NCI-H524 treated with DMSO at 0.1 percent for 48 hours (cell line): ENCODE measurements around the gene TFF3.
A peak's percentile ranks its signal among the peaks of the same experiment; 100 is the strongest.

Source experiments
- DNase-seq: peaks from one replicate; lab custom pipeline; 2025; lab: John Stamatoyannopoulos, UW

TFF3 gene

GRCh38 chr21:42346866-42347600, 31.8 kb upstream of the TFF3 start:
- no peak for DNase-seq

- DNase-seq: no peak
These were observed 31.2 kb upstream of the TFF3 start for GRCh38 chr21:42346441-42346840.

GRCh38 chr21:42344631-42345030, 29.4 kb upstream of the TFF3 start:
- DNase-seq: no peak

GRCh38 chr21:42343963-42344510, 28.8 kb upstream of the TFF3 start:
- no peak for DNase-seq

GRCh38 chr21:42343556-42343955, 28.3 kb upstream of the TFF3 start:
- no peak for DNase-seq

- no peak for DNase-seq
These were observed 27.9 kb upstream of the TFF3 start for GRCh38 chr21:42343101-42343500.

GRCh38 chr21:42341776-42342542, 26.8 kb upstream of the TFF3 start:
- no peak for DNase-seq

GRCh38 chr21:42340187-42341050, 25.2 kb upstream of the TFF3 start:
- no peak for DNase-seq

GRCh38 chr21:42338729-42339715, 23.8 kb upstream of the TFF3 start:
- DNase-seq: no peak

GRCh38 chr21:42337830-42338728, 22.9 kb upstream of the TFF3 start:
- peak; percentile 24 for DNase-seq

GRCh38 chr21:42337276-42337675, 22.1 kb upstream of the TFF3 start:
- DNase-seq: no peak

GRCh38 chr21:42336054-42336453, 20.8 kb upstream of the TFF3 start:
- no peak for DNase-seq

GRCh38 chr21:42332557-42333317, 17.5 kb upstream of the TFF3 start:
- no peak for DNase-seq

GRCh38 chr21:42331660-42332059, 16.5 kb upstream of the TFF3 start:
- DNase-seq: no peak

- DNase-seq: no peak
These were observed 15.5 kb upstream of the TFF3 start for GRCh38 chr21:42330380-42331371.

- no peak for DNase-seq
These were observed 9.7 kb upstream of the TFF3 start for GRCh38 chr21:42324896-42325295.

- no peak for DNase-seq
These were observed 6.6 kb upstream of the TFF3 start for GRCh38 chr21:42321845-42322244.

- DNase-seq: no peak
These were observed 6.0 kb upstream of the TFF3 start for GRCh38 chr21:42321231-42321630.
